ENCODE data around the gene RBFOX2.
"Not testable (repeated sequence)": the region's sequence is repeated elsewhere in the genome, so short reads cannot be mapped to it uniquely, and the experiment has no call there.

RBFOX2 gene

GRCh38 chr22:35766654-35767580 lies 261.7 kb downstream of the RBFOX2 start:
- DNase-seq = peak; percentile 35

- DNase-seq = no peak
These were observed 267.6 kb downstream of the RBFOX2 start for GRCh38 chr22:35761037-35761436.

- DNase-seq = no peak
These were observed 270.2 kb downstream of the RBFOX2 start for GRCh38 chr22:35758394-35758793.

- no peak for DNase-seq
These were observed 271.9 kb downstream of the RBFOX2 start for GRCh38 chr22:35756722-35757121.

DNA sequence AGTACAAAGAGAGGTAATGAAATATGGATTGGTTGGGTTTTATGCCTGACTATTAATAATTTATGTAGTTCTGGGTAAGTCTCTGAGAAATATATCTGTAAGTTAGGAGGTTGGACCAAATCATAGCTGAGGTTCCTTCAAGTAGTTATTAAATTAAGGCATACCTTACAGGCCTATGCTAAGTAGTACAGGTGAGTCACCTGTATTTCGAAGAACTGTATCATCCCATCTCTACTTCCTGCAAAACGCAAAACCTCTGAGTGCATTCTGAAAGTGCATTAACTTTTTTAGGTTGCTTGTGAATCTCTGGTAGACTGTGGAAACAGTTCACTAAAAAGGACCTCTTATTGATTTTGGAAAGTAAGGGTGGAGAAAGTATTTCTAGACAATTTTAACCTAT lies 273.9 kb downstream of the RBFOX2 start:
- DNase-seq = no peak

- peak; percentile 21 for DNase-seq
These were observed 275.8 kb downstream of the RBFOX2 start for GRCh38 chr22:35752863-35753189.

DNA sequence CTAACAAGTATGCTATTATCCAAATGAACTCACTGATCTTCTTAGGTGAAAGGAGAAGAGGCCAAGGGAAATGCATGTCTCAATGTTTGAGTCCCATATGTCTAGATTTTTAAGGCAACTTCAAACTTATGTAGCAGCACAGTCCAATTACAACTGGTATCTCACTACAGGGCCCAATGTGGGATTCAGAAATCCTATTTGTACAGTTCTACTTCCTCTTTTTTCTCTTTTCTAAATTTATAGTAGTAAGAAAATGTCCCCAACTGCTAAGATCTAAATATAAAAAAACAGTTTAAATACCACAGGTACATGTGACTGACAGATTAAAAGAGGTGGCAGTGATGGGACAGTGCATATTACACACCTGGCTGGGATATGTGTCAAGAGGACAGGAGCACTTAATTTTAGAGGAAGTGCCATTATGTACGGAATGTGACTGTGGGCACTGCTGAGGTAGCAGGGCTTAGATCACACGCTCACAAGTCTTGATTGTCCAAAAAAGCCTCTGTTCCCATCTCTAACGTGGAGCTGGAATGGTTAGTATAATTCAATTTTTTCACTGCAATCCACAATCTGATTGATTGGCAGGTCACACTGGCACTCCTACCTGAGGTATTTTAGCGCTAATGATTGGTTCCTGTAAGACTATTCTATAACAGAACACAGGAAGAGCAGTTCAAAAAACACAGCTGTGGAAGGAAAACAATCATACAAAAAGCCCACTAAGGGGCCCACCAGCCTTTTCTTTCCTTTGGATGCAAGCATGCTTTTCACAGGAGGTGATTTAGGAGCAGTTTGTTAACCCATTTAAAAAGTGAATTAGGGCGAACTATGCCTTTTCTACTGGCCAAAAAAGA lies 276.4 kb downstream of the RBFOX2 start:
- no peak for DNase-seq

GRCh38 chr22:35749808-35750207 lies 278.8 kb downstream of the RBFOX2 start:
- DNase-seq = peak; percentile 40

GRCh38 chr22:35746946-35747703 lies 281.5 kb downstream of the RBFOX2 start:
- DNase-seq = no peak

GRCh38 chr22:35746248-35746647 lies 282.4 kb downstream of the RBFOX2 start:
- DNase-seq = no peak

DNA sequence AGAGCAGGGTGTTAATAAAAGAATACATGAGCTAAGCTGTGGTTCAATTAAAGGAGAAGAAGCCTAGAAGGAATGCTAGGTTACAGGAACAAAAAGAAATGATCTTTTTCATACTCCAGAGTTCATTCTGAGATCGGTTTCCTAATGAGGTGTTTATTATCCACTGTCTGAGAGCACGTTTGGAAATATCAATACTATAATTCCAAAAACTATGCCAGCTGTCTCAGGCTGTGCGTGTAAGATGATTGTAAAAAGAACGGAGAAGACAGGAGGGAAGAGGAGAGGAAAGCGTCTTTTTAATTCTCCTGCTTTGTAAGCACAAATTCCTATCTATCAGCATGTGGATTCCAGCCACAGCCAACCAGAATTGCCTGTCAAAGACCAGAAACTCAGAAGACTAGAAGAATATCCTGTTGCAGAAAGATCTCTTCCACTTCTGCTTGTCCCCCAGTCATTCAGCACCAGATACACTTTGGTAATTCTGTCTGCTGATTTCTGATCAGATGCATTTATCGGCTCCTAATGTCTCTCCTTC lies 285.2 kb downstream of the RBFOX2 start:
- peak; percentile 47 for DNase-seq

- peak; percentile 82 for DNase-seq
These were observed 286.1 kb downstream of the RBFOX2 start for GRCh38 chr22:35742342-35743100.

GRCh38 chr22:35740616-35741015 lies 288.0 kb downstream of the RBFOX2 start:
- DNase-seq = no peak

- no peak for DNase-seq
These were observed 288.7 kb downstream of the RBFOX2 start for GRCh38 chr22:35739931-35740380.

DNA sequence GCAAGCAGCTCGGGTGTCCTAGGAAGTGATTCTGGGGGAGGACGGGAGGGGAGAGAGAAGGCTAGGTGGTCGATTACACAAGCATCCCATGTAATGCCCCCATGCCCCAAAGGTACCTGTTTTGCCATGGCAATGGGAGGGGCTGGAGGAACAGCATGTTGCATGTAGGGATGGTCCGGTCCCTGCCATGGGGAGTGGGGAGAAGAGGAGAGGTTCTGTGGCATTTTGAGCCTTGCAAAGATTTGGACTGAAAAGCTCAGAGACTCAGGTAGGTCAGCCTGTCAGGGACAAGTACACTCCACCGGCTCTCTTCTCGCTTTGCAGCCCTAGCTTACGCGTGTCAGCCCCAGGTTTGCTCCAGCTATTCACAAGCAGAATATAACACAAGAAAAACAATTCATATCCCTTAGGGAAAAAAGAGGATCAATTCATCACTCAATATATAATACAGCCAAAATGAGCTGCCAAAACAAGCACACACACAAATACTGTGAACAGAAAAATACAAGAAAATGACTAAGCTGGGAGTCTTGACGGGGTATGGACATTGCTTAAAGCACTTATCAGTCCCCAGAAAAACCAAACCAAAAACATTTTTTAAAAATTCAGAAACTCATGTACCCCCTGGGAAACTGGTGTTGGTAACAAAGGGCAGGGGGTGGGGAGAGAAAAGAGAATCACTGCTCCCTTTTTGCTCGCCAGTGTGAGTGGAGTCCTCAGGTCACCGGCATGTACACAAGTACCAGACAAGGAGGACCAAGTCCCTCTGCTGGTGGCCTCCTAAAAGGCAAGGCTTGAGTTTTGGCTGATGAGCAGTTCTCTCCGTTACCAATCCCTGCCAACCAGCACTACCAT lies 289.3 kb downstream of the RBFOX2 start:
- DNase-seq = no peak

DNA sequence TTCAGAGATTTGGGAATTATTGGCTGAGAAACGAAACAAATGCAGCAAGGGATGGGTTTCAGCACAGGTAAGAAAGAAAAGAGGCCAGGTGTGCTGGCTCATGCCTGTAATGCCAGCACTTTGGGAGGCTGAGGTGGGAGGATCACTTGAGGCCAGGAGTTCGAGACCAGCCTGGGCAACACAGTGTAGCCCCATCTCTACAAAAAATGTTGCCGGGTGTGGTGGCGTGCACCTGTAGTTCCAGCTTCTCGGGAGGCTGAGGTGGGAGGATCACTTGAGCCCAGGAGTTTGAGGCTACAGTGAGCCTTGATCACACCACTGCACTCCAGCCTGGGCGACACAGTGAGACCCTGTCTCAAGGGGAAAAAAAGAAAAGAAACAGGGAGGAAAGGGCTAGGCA lies 290.7 kb downstream of the RBFOX2 start:
- not testable (repeated sequence) for DNase-seq

DNA sequence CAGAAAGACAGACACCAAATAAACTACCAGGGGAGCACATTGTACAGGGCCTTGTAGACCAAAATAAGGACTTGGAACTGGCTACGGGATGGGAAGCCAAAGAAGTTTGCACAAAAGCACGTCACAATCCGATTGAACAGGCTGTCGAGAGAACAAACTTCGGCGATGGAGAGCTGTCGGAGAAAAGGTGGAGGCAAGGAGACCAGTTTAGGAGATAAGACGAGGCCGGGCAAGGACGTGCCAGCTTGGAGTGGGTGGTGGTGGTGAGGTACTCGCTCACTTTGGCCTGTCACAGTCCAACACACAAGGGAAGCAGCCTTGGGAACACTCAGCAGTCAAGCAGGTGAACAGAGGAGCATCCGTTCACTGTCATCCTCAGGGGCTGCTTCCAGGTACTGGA lies 291.9 kb downstream of the RBFOX2 start:
- DNase-seq = no peak

GRCh38 chr22:35736166-35736565 lies 292.5 kb downstream of the RBFOX2 start:
- DNase-seq = no peak

- DNase-seq = no peak
These were observed 293.1 kb downstream of the RBFOX2 start for GRCh38 chr22:35735542-35735941.

DNA sequence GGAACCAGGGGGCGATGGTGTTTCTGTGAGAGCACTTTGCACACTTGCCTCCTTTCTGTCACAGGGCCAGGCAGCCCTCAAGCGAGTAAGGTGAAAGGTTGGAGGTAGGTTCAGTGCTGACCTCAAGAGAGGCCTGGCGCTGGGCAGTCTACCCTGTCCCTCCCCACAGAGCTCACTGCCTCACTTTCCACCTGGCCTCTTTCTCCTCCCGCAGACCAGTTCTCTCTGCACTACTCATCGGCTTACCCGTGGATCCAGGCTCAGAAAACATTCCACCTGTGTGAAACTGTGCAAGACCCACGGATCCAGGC lies 294.2 kb downstream of the RBFOX2 start:
- no peak for DNase-seq
